Activated naive CD4-positive, alpha-beta T cell treated with Interleukin-2 at 50 U/mL for 16 hours (primary cell): ENCODE results near the gene GDF9.
A peak's percentile ranks its signal among the peaks of the same experiment; 100 is the strongest.

Source experiments
- DNase-seq: peaks from one replicate; pipeline ENCODE4 v3.0.0-alpha.2; 2020

Gene GDF9

GRCh38 chr5:132866342-132867045 is at the start of gene GDF9, which contains the start of gene UQCRQ:
GDF9 (minus strand) TSS chr5:132866469; CDS start chr5:132864533, 1,936 bp downstream.
UQCRQ (plus strand) TSS chr5:132866642; CDS start chr5:132866882, 240 bp downstream.
- DNase-seq = peak; percentile 90

- DNase-seq = no peak
Measured at GRCh38 chr5:132915681-132916080, 49.4 kb upstream of the GDF9 start.

- DNase-seq = no peak
Measured at GRCh38 chr5:132909702-132910101, 43.4 kb upstream of the GDF9 start.

- DNase-seq = no peak
Measured at GRCh38 chr5:132907161-132907560, 40.9 kb upstream of the GDF9 start.

GRCh38 chr5:132905938-132906337 is 39.7 kb upstream of the GDF9 start:
- no peak for DNase-seq

GRCh38 chr5:132901730-132902129 is 35.5 kb upstream of the GDF9 start:
- DNase-seq = no peak

GRCh38 chr5:132901036-132901435 is 34.8 kb upstream of the GDF9 start:
- DNase-seq = no peak

GRCh38 chr5:132898094-132898493 is 31.8 kb upstream of the GDF9 start:
- no peak for DNase-seq

GRCh38 chr5:132896685-132897084 is 30.4 kb upstream of the GDF9 start:
- no peak for DNase-seq

GRCh38 chr5:132895719-132896305 is 29.5 kb upstream of the GDF9 start:
- DNase-seq = no peak

- no peak for DNase-seq
Measured at GRCh38 chr5:132890817-132891216, 24.5 kb upstream of the GDF9 start.

- DNase-seq = no peak
Measured at GRCh38 chr5:132889501-132889900, 23.2 kb upstream of the GDF9 start.

GRCh38 chr5:132887283-132887682 is 21.0 kb upstream of the GDF9 start:
- no peak for DNase-seq

GRCh38 chr5:132886064-132886823 is 20.0 kb upstream of the GDF9 start:
- no peak for DNase-seq

GRCh38 chr5:132884548-132884947 is 18.3 kb upstream of the GDF9 start:
- DNase-seq = no peak

GRCh38 chr5:132883261-132883834 is 17.1 kb upstream of the GDF9 start:
- peak; percentile 16 for DNase-seq

- no peak for DNase-seq
Measured at GRCh38 chr5:132877938-132878337, 11.7 kb upstream of the GDF9 start.

- no peak for DNase-seq
Measured at GRCh38 chr5:132877466-132877865, 11.2 kb upstream of the GDF9 start.

GRCh38 chr5:132876020-132876759 is 9.9 kb upstream of the GDF9 start:
- DNase-seq = no peak

- DNase-seq = no peak
Measured at GRCh38 chr5:132873930-132874271, 7.6 kb upstream of the GDF9 start.

- DNase-seq = no peak
Measured at GRCh38 chr5:132873119-132873929, 7.1 kb upstream of the GDF9 start, which contains the start of gene LEAP2. LEAP2 (plus strand) TSS chr5:132873668; CDS start chr5:132873695, 27 bp downstream.

GRCh38 chr5:132872788-132873118 is 6.5 kb upstream of the GDF9 start:
- no peak for DNase-seq
